NCI-H1417 (cell line): ENCODE measurements around the gene ZNF79.

ENCODE experiments used
- DNase-seq, 3 experiments: peaks; one replicate each; lab custom pipeline; 2025; lab: John Stamatoyannopoulos, UW

The ZNF79 gene

GRCh38 chr9:127426756-127427155 lies 2.6 kb downstream of the ZNF79 start:
- no peak for DNase-seq

- no peak for DNase-seq
Measured at GRCh38 chr9:127428348-127428747, 4.2 kb downstream of the ZNF79 start.

- DNase-seq: no peak
Measured at GRCh38 chr9:127430415-127430814, 6.2 kb downstream of the ZNF79 start.

GRCh38 chr9:127437497-127438264 lies 13.5 kb downstream of the ZNF79 start:
- no peak for DNase-seq

GRCh38 chr9:127438394-127438793 lies 14.2 kb downstream of the ZNF79 start:
- no peak for DNase-seq

GRCh38 chr9:127444283-127444920 lies 20.2 kb downstream of the ZNF79 start:
- DNase-seq: peak in 1 of 3 experiments; percentile 12

GRCh38 chr9:127444921-127445850 lies 21.0 kb downstream of the ZNF79 start:
- peak in 1 of 3 experiments; percentile 30 for DNase-seq

GRCh38 chr9:127445851-127446712 lies 21.9 kb downstream of the ZNF79 start:
- DNase-seq: no peak

GRCh38 chr9:127446713-127447415 lies 22.7 kb downstream of the ZNF79 start:
- no peak for DNase-seq

GRCh38 chr9:127447416-127448111 lies 23.4 kb downstream of the ZNF79 start:
- DNase-seq: peak in 1 of 3 experiments; percentile 23

- peak in 1 of 3 experiments; percentile 23 for DNase-seq
Measured at GRCh38 chr9:127448112-127448805, 24.1 kb downstream of the ZNF79 start.

- peak in 1 of 3 experiments; percentile 28 for DNase-seq
Measured at GRCh38 chr9:127449332-127449966, 25.3 kb downstream of the ZNF79 start.

GRCh38 chr9:127450243-127450760 lies 26.1 kb downstream of the ZNF79 start:
- DNase-seq: peak in 1 of 3 experiments; percentile 50

GRCh38 chr9:127450830-127451607 lies 26.8 kb downstream of the ZNF79 start, which contains the start of the genes LRSAM1 and RPL12:
Gene LRSAM1 (plus strand): TSS chr9:127451510. CDS start chr9:127454528, 3,018 bp downstream.
Gene RPL12 (minus strand): TSS chr9:127451406. CDS start chr9:127451317, 89 bp downstream.
- DNase-seq: peak; percentile 94 to 99 (median 96)

- peak in 1 of 3 experiments; percentile 84 for DNase-seq
Measured at GRCh38 chr9:127451608-127451857, 27.4 kb downstream of the ZNF79 start.

GRCh38 chr9:127451858-127452656 lies 27.9 kb downstream of the ZNF79 start:
- DNase-seq: peak; percentile 14 to 77 (median 61)

GRCh38 chr9:127452691-127453090 lies 28.5 kb downstream of the ZNF79 start:
- DNase-seq: no peak
